Erythroblast (primary cell): Measurements from ENCODE around the gene OAS1.

ENCODE experiments used
- GATA1 ChIP-seq: IDR thresholded peaks from 2 replicates; pipeline ENCODE4 v1.6.1; 2011; ENCODE audit warnings: low read depth, mild to moderate bottlenecking, control low read depth, low read length, moderate library complexity
- POLR2A ChIP-seq: IDR thresholded peaks from 2 replicates; pipeline ENCODE4 v1.6.1; 2011; ENCODE audit warnings: mild to moderate bottlenecking, low read length

GRCh38 chr12:112908548-112908947 is 1.8 kb downstream of the OAS1 start:
- no peak for TF ChIP-seq POLR2A
- no peak for TF ChIP-seq GATA1
